GM19035 (cell line): ENCODE measurements around the gene XPO4.
"Not testable (repeated sequence)": the region's sequence is repeated elsewhere in the genome, so short reads cannot be mapped to it uniquely, and the experiment has no call there.

Source experiments
- ATAC-seq: cut with Tn5 transposase; IDR thresholded peaks from one replicate; pipeline ENCODE4 v1.9.1; 2021; ENCODE audit not compliant: unreplicated experiment

The XPO4 gene

DNA sequence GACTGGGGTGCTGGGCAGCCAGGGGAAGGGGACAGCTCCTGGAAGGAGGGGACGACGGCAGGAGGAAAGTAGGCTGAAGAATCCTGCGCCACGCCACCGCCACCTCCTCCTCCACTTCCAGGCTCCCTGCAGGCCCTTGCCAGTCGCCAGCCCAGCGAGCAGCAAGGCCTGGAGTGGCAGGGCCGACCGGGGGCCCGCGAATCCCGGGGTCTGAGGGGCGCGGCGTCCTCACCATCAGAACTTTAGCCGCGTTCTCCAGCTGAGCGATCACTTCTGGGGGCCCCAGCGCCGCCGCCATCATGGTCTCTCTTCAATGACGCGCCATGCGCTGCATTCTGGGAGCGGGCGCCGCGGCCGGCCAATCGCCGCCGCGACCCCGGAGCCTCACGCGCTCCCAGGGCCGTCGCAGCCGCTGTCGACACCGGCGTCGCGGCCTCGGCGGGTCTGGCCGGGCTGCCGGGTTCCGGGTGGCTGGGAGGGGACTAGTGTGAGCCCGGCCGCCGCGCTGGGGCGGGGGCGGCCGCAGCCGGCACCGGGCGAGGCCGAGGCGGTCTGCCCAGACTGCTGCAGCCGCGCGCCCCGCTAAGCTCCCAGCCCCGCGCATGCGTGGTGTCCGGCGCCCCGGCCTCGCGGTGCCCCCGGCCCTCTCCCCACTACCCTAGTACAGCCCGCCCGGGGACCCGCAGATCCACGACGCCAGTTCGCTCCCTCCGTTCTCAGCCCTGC is at the start of gene XPO4:
Gene XPO4, minus strand, starts transcription at position 309 of the 726 bp plus-strand sequence. Its CDS starts 8 bp downstream, at position 301.
- peak; percentile 95 for ATAC-seq

DNA sequence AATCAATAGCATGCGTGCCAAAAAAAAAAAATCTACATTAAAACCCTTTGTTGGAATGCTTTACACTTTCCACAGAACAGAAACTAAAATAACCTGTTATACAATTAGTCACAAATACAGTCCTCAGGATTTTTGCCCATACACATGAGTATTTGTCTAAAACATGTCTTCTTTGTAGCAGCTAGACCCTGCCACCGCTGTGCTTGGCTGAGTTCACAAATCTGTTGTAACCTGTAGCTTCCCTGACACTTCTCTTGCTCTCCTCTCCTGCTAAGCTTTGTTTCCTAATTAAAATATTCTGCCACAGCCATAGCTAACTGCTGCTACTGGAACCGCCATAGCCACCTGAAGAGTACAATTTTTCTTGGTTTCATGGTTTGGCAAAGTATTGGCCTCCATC is 45.5 kb upstream of the XPO4 start:
- not testable (repeated sequence) for ATAC-seq

DNA sequence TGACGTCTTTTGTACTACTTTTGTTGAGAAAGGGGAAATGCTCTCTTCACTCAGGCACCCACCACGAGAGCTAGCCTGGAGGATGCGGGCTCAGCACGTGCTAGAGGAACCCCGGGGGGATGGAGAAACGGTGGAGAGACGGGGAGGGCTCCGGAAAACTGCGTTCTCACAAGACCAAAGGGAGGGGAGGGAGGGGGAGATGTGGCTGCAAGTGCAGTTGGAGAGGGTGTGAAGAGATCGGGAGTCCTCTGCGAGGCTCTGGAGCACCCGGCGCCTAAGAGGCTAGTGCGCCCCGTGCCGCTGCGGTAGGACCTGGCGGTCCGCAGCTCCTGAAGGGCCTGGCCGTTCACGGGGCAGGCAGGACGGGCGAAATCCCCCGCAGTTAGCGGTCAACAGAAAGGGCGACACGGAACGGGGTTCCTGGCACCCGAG is 43.4 kb upstream of the XPO4 start:
- no peak for ATAC-seq

DNA sequence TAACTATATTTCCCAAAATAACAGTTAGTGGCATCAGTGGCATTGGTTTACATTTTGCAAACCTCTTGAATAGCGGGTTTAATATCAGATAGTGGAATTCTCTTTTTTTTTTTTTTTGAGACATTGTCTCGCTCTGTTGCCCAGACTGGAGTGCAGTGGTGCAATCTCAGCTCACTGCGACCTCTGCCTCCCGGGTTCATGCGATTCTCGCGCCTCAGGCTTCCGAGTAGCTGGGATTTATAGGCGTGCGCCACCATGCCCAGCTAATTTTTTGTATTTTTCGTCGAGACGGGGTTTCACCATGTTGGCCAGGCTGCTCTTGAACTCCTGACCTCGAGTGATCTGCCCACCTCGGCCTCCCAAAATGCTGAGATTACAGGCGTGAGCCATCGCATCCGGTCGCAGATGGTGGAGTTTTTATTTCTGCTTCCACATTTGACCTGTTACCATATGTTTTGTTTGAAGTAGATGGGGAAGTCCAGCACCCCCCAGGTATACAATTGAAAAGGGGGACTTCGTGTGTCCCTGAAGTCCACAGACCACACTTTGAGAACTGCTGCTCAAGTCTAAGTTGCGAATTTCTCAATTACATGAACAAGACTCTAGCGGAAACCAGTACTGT is 40.5 kb upstream of the XPO4 start:
- ATAC-seq, result no peak

DNA sequence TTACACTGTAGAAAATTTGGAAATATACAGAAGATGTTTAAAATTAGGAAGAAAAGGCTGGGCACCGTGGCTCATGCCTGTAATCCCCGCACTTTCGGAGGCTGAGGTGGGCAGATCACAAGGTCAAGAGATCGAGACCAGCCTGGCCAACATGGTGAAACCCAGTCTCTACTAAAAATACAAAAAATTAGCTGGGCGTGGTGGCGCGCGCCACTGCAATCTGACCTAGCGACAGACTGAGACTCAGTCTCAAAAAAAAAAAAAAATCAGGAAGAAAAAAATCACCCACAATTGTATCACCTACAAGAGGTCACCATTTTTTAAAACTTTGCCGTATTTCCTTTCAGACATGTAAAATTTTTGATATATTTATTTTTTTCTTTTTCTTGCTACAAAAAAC is 38.0 kb upstream of the XPO4 start:
- ATAC-seq, result not testable (repeated sequence)

DNA sequence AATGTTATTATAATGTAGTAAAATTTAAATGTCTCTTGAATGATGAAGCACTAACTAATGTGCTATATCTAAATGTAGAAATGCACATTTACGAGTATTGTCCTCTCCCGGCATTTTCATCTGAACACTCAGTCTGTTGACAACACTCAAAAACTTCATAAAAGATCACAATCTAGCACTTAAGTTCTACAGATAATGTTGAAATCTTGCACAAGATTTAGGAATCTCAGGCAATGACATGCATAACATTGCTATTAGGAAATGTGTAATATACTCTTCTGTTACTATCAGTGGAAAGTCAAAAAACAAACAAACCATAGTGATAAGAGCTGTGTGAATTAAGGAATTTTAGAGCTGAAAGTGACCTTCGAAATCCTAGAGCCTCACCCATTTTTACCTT is 37.5 kb upstream of the XPO4 start:
- no peak for ATAC-seq

DNA sequence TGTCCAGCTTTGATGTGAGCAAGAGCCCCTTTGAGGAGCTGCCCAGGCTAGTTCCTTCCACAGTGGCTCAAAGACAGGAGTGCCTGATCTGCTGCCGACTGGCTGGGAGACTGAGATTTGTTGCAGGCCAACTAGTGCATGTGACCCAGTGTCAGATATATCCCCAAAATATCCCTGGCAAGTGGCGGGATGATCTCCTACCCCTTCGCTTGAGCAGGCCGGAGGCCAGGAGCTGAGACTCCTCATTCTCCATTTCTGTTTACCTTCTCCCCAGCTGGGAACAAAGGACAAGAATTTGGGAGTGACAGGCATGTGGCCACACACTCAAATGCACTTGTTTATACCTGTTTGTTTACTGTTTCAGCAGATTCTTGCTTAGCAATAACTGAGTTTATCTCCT is 37.1 kb upstream of the XPO4 start:
- ATAC-seq, result no peak

DNA sequence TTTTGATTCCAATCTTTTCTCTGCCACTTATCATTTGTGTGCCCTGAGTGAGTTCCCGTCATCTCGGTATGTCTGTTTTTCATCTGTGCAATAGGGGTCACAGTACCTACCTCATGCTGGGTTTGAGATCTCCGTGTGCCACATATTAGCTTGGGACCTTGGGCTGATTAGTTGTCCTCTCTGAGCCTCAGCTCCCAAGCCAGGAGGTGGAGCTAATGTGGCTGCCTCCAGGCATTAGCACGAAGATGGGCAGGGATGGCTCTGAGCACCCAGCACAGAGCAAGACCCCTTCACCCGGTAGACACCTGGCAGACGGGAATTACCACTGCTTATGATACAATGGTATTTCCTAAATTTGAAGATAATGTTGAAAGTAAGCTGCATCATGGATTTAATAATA is 35.8 kb upstream of the XPO4 start:
- no peak for ATAC-seq

DNA sequence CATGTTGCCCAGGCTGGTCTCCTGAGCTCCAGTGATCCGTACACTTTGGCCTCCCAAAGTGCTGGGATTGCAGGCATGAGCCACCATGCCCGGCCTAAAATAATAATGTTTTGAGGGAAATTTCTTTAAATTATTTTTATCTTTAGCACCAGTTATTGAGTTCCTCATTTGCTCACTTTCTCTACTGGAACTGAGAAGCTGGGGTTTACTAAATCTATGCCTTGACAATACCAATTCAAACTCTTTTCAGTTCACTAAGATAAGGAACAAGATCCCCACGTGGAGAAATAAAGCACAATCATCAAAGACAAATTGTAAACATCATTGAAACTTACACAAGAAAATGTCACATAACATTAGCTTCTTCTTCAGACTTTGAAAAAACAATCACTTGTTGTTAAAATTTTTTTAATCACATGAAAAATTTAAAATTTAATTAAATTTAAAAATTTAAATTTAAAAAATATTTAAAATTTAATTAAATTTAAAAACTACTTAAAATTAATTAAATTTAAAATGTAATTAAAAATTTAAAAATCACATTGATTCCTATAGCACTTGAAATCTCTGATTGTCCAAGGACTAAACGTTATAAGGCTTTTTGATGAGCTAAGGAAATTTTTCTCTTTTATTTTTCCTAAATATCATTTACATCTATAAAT is 25.2 kb upstream of the XPO4 start:
- no peak for ATAC-seq

DNA sequence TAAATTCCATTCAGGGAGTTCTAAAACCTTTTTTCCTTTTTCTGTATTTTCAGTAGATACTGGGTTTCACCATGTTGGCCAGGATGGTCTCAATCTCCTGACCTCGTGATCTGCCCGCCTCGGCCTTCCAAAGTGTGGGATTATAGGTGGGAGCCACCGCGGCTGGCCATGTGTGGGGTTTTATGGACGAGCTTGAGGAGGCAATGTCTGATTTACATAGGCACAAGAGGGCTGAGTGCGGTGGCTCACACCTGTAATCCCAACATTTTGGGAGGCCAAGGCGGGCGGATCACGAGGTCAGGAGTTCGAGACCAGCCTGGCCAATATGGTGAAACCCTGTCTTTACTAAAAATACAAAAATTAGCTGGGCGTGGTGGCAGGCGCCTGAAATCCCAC is 22.8 kb upstream of the XPO4 start:
- not testable (repeated sequence) for ATAC-seq

DNA sequence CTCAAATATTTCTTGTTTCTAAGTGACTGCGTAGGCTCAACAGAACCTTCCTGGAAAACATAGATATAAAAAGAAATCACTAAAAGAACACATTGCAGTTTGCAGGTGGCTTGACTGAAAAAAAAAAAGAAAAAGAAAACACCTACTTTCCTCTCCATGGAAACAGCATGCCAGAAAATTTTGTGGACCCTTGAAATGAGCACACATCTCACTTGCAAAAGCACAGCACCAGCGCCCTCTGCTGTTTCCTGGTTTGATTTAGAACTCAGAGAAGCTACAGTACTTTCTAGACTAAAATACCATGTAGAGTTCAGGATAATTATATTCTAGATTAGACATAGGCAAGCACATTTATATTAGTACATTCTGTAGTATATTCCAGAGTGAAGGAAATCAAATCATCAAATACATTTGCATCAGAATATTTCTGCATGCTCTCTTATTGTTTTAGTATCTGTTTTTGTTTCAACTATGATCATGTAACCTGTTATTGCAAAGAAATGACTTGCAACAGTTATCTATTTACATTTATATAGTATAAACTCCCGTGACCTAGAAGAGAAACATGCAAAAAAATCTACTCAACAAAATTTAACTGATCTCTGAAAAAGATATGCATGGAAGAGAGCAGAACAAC is 22.3 kb upstream of the XPO4 start:
- ATAC-seq, result no peak

DNA sequence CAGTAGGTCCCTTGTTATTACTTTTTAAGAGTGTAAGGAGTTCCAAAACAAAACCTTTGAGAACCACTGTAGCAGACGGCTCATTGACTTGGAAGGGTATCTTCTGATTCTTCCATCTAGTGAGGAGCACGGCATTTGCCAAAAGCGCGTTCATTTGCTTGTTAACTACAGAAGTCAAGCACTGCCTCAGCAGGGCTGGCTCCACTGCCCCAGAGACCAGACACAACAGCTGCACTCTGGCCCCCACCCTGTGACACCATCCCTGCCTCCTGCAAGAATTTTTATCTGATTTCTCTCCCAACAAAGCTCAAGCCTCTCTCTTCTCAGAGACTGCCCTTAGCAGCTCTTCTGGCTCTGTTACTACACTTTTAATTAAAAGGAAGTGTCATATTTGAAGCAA is 20.7 kb upstream of the XPO4 start:
- no peak for ATAC-seq

DNA sequence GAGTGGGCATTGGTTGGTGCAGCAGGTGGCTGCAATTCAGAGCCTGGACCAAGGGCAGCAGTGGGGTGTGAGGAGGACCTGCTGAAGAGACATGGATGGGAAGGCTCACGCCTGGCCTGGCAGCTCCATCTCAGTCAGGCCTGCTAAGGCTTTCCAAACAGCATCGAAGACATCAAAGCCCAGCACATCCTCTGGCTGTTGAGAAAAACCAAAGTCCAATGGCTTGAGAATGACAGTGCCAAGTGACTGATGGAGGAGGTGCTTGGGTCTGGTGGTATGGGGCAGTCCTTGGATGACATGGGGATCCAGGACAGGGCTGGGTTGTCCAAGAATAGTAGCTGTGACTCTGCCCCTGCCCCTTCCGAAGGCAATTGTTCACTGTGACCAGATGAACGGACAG is 19.0 kb upstream of the XPO4 start:
- ATAC-seq, result no peak

DNA sequence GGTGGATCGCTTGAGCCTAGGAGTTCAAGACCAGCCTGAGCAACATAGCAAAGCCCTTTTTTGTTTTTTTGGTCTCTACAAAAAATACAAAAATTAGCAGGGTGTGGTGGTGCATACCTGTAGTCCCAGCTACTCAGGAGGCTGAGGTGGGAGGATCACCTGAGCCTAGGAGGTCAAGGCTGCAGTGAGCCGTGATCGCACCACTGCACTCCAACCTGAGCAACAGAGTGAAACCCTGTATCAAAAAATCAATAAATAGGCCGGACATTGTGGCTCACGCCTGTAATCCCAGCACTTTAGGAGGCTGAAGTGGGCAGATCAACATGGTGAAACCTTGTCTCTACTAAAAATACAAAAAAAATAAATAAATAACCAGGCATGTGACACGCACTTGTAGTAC is 13.1 kb upstream of the XPO4 start:
- ATAC-seq, result not testable (repeated sequence)

DNA sequence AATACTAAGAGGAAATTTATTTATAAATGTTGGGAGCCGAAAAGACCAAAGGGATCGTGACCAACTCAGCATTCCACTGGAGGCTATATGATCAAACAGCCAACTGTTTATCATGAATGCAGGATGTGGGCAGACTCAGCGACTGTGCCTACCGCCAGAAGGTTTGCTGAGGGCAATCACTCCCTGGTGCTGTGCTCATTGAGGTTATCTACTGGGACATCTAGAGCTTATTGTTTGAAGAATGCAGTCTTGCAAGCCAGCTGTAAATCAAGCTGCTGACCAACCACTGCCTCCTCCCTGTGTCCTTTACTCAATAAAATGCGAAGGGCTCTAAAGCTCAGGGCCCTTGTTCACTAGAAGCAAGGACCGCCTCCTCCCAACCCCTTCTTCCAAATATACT is 8.5 kb upstream of the XPO4 start:
- no peak for ATAC-seq

DNA sequence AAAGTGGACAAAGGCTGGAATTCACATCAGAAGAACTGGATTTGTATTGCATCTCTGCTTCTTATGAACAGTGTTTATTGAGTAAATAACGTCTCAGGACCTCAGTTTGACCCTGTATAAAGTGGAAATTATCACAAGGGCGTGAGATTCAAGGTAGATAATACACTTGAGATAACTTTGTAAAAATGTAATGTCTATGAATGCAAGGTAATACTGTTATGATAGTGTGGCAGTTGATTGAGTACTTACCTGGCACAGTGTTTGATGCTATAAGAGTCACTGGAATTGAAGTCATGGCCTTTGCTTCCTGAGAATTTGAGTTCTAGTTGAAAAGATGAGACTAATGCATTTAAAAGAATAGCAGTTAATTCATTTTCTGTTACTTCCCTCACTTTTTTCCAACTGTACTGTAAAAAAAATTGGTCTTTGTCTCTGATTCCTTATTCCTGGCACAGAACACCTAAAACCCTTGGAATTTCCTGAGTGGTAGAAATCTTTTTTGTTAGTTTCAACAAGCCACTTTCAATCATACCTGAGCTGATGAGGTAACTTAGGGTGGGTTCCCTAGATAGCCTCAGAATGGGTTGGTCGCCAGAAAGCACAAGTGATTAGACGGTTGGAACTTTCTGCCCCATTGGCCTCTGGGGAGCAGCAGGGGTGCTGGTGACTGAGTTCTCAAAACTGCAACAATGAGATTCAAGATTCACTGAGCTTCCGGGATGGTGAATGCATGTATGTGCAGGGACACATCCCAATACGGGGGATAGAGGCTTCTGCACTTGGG is 6.4 kb upstream of the XPO4 start:
- no peak for ATAC-seq

DNA sequence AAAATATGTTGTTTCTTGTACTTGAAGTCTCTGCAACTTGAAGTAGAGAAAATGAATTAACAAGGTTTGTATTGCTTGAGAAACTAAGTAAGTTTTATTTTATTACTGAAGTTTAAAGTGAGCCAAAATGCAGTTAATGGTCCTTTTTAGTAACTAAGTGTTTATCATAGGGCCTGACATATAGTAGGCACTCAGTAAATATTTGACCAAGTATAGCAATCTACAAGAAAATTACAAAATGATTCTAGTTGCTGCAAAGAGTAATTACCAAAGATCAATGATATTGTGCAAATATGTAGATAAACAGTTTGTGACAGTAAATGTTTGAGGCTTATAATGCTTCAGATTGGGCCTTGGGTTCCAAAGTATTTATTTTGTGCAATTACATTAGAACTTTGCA is 2.4 kb upstream of the XPO4 start:
- ATAC-seq, result no peak

DNA sequence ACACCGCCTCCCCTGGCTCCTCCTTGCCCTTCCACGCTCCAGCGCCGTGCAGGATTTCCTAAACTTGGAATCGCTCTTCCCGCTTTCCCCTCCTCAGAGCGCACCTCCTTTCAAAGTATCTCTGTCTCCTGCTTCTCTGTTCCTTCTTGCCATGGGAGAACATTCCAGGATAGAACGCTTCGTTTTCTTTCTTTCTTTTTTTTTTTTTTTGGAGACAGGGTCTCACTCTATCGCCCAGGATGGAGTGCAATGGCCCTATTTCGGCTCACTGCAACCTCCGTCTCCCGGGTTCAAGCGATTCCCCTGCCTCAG is 574 bp upstream of the XPO4 start:
- no peak for ATAC-seq

DNA sequence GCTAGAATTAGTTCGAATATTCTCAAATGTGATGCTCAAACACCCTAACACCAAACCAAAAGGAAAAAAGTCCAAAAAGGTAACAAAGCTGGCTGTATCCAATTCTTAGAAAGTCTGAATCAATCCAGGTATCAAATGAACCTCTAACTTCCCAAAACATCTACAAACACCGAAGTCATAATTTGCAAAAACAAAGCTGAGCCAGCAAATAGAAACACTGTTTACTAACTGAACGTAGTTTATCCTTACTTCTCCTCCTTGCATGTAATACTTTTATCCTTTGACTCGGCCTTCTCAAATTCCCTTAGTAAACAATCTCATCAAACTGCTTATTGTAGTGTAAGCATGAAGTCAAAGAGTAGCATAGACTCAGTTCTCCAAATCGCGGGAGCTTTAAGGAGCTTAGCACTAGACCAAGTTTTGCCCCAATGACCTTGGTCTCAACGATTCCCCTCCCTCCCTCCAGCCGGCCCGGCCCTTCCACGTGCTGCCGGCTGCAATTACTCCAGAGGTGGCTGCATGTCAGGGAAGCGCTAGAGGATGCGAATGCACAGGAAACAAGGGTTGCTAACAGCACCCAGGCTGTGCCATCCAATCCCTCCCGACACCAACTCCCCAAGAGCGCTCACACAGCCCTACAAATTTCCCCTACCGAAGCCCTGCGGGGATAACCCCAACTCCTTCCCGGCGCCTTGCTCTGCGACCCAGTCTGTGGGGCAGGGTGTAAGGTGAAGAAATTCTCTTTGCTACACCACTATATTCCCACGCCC is 693 bp downstream of the XPO4 start:
- ATAC-seq, result peak; percentile 24

DNA sequence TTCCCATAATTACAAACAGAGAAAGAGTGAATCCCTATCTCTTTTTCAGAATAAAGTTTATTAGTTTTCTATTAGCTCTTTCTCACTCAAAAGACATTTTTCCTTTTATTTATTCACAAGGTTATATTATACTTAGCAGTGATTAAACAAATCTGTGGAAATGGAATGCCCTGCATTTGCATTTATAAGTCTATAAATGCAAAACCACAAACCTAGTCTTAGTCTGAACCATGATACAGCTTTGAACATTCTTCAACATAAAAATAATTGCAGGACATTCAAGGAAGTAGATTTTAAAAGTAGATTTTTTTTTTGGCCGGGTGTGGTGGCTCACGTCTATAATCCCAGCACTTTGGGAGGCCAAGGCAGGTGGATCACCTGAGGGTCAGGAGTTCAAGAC is 8.3 kb downstream of the XPO4 start:
- ATAC-seq, result no peak
